Smooth muscle cell (in vitro differentiated cells): Measurements from ENCODE around the gene CIC. TPM values are rescaled to one million over a fixed set of nuclear protein-coding genes. Genes with fewer than 3 reads are reported as not detected.

ENCODE experiments used
- DNase-seq: peaks from one replicate; lab custom pipeline; 2025; ENCODE audit not compliant: unreplicated experiment; lab: John Stamatoyannopoulos, UW
- H2AFZ ChIP-seq: fragments of 200-600 bp; sonication (generic); 2 replicates; pipeline ENCODE4 v1.6.0; 2016; ENCODE audit warnings: antibody characterized with exemption, low read depth, mild to moderate bottlenecking
- H3F3A ChIP-seq: fragments of 200-600 bp; sonication (generic); 2 replicates; pipeline ENCODE4 v1.6.0; 2017; ENCODE audit warnings: antibody characterized with exemption, low read depth
- H3K27ac ChIP-seq: fragments of 200-600 bp; sonication (generic); 2 replicates; pipeline ENCODE4 v1.5.1; 2016; ENCODE audit warnings: low read depth, mild to moderate bottlenecking
- H3K27me3 ChIP-seq: fragments of 200-600 bp; sonication (generic); 2 replicates; pipeline ENCODE4 v1.6.1; 2016; ENCODE audit warnings: low read depth, mild to moderate bottlenecking
- H3K36me3 ChIP-seq: fragments of 200-600 bp; sonication (generic); 2 replicates; pipeline ENCODE4 v1.5.1; 2016; ENCODE audit warnings: low read depth
- H3K4me1 ChIP-seq: fragments of 200-600 bp; sonication (generic); 2 replicates; pipeline ENCODE4 v1.5.1; 2016; ENCODE audit warnings: low read depth
- H3K4me2 ChIP-seq: fragments of 200-600 bp; sonication (generic); 2 replicates; pipeline ENCODE4 v1.6.0; 2016; ENCODE audit warnings: mild to moderate bottlenecking
- H3K4me3 ChIP-seq: fragments of 200-600 bp; sonication (generic); 2 replicates; pipeline ENCODE4 v1.5.1; 2016; ENCODE audit warnings: mild to moderate bottlenecking
- H3K79me2 ChIP-seq: fragments of 200-600 bp; sonication (generic); 2 replicates; pipeline ENCODE4 v1.6.0; 2016; ENCODE audit warnings: low read depth, mild to moderate bottlenecking
- H3K9ac ChIP-seq: fragments of 200-600 bp; sonication (generic); 2 replicates; pipeline ENCODE4 v1.6.0; 2016; ENCODE audit warnings: low read depth
- H3K9me3 ChIP-seq: fragments of 200-600 bp; sonication (generic); replicated peaks from 2 replicates; pipeline ENCODE4 v1.5.1; 2016; ENCODE audit warnings: low read depth
- H4K20me1 ChIP-seq: fragments of 200-600 bp; sonication (generic); 2 replicates; pipeline ENCODE4 v1.6.0; 2016; ENCODE audit warnings: low read depth
- CTCF ChIP-seq: fragments of 200-600 bp; sonication (generic); IDR thresholded peaks from 2 replicates; pipeline ENCODE4 v1.5.1; 2017; ENCODE audit warnings: borderline replicate concordance, mild to moderate bottlenecking, antibody characterized with exemption; ENCODE audit not compliant: insufficient read depth, poor library complexity, severe bottlenecking
- WGBS: methylation state at CpG from one replicate; pipeline ENCODE4 v1.1.7; 2016; ENCODE audit warnings: low lambda C conversion rate; 5-methylcytosine and 5-hydroxymethylcytosine counted together
- polyA plus RNA-seq: library from polyadenylated mRNA; unstranded; fragments of >200 nt; fragmentation: Nextera tagmentation; extraction: Ambion mirVana; gene quantifications from 2 replicates; pipeline ENCODE4 v1.2.1, GENCODE V29; 2016
- total RNA-seq: library from RNA; depleted of rRNA; stranded (reverse); fragments of >200 nt; gene quantifications from 2 replicates; pipeline ENCODE4 v1.2.3, GENCODE V29; 2014

The CIC gene
- total and polyA plus RNA-seq, 2 experiments from 2014 or later = 12.6 to 18.4 TPM

DNA sequence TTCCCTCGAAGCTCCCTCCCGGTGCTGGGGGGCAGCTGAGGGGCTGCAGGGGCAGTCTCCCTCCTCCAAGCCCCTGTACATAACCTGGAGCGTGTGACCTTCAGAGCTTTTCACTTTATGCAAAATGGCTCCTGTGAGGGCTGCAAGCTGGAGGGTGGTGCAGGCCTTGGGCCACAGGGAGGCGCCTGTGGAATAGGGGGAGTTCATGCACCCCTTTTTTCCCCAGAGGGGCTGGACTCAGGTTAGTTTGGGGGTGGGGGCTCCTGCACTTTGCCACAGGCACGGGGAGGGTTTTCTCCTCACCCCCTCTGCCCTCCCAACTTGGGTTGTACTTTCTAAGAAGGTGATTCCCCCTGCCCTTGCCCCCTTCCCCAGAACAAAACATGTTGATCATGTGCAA lies 26.3 kb downstream of the CIC start:
- Histone ChIP-seq H3K36me3 (no peaks in the 10 kb centered on the region), H3K27me3 (no peaks in the 10 kb centered on the region), H3K9me3 (no peaks in the 10 kb centered on the region), H3K4me3 (no peak overlapping the region), H3K4me1 (no peaks in the 10 kb centered on the region), H2AFZ (no peak overlapping the region), H3F3A (peaks cover 12% of the 10 kb centered on the region), H3K9ac (no peak overlapping the region), H4K20me1 (peaks cover 8% of the 10 kb centered on the region), H3K27ac (no peak overlapping the region), H3K79me2 (no peaks in the 10 kb centered on the region), H3K4me2 (no peak overlapping the region)
- WGBS = 89% methylated on average over 5 of the region's 5 CpGs
- TF ChIP-seq CTCF = no peak
- no peak for DNase-seq

DNA sequence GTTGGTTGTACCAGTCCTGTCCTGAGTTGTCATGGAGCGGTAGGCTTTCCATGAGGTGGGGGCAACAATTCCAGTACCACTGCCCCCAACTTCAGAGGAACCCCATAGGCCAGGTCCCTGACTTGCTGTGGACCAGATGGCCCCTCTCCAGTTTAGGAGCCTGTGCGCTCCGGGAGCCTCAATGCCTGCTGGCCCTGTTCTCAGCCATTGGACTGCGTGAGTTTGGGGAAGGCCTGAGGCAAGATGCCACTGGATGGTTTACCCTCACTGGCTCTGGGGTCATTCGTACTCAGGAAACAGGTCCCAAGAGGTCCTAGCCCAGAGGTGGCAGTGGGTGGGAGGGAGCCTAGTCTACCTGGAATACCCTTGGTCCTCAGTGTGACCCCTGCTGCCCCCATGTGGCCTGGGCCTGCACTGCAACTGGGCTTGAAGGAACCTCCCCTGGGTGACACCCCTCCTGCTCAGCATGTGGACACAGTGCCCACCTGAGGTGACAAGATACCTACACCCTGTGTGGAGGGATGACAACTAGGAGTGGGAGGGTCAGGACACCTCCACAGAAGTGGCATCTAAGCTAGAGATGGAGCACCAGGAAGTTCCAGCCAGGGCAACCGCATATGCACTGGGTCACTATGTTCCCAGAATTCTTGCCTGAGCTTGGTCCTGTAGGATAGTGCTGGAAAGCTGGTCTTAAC lies 26.9 kb downstream of the CIC start:
- Histone ChIP-seq H3K4me2 (no peak overlapping the region), H3K9ac (no peak overlapping the region), H3K9me3 (no peaks in the 10 kb centered on the region), H2AFZ (no peak overlapping the region), H4K20me1 (peaks cover 4% of the 10 kb centered on the region), H3K27me3 (no peaks in the 10 kb centered on the region), H3K4me3 (no peak overlapping the region), H3K4me1 (no peaks in the 10 kb centered on the region), H3K27ac (no peak overlapping the region), H3K36me3 (no peaks in the 10 kb centered on the region), H3F3A (peaks cover 12% of the 10 kb centered on the region), H3K79me2 (no peaks in the 10 kb centered on the region)
- peak; percentile 60 for DNase-seq
- WGBS = 78% methylated on average over 6 of the region's 6 CpGs
- TF ChIP-seq CTCF = peak; percentile 84

DNA sequence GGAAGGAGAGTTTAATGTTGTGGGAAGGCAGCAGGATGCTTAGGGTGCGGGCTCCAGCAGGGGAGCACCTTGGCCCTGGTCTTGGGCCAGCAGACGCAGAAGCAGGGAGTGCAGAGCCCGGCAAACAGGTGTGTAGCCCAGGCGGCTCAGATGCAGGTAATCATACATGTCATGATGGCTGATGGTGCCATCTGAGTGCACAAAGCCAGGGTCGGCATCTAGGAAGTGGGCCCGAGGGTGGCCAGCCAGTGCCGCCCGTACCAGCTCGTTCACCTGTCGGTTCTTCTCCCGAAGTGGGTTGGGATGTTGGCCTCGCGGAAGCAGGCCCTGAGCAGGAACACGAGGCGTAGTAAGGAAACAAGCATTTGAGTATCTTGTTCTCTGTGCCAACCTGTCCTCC lies 28.0 kb downstream of the CIC start:
- Histone ChIP-seq H3K79me2 (no peaks in the 10 kb centered on the region), H3K9ac (no peak overlapping the region), H3K27ac (no peak overlapping the region), H3K36me3 (no peaks in the 10 kb centered on the region), H3K4me2 (no peak overlapping the region), H3K4me1 (peaks cover 7% of the 10 kb centered on the region), H4K20me1 (peaks cover 11% of the 10 kb centered on the region), H3K27me3 (no peaks in the 10 kb centered on the region), H3K9me3 (no peaks in the 10 kb centered on the region), H3F3A (peaks cover 12% of the 10 kb centered on the region), H3K4me3 (no peak overlapping the region), H2AFZ (no peak overlapping the region)
- WGBS = 96% methylated on average over 15 of the region's 15 CpGs
- TF ChIP-seq CTCF = no peak
- DNase-seq = no peak

DNA sequence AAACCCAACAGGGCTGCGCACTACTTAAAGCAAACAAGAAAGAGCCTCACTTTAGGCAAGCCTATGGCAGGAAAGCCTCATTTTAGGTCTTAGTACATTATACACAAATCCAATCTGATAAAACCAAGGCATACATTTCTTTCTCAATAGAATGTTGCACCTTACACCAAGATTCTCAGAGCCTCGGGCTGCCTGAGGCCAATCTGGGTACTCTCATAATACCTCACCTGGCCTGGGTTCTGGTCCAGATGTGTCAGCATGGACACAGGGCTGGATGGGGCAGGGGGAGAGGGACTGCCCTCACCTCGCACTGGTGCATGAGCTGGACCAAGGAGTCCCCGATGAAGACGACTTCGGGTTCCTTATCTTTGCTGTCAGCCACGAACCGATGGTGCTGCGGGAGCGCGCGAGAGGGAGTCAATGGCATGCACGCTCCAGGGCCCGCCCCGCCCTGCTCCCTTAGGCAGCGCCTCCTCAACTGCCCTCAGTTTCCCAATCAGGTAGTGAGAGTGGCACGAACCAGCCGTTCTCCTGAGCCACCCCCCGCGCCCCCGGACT lies 32.7 kb downstream of the CIC start, which contains the start of gene PRR19:
TSS of gene PRR19 (plus strand) at position 487 of the 558 bp plus-strand sequence. CDS start 7,453 bp downstream, outside the sequence.
- Histone ChIP-seq H3K79me2 (no peaks in the 10 kb centered on the region), H3F3A (peaks cover under 1% of the 10 kb centered on the region), H2AFZ (no peak within 1 kb of the TSS), H3K36me3 (no peaks in the 10 kb centered on the region), H3K4me2 (peak within 1 kb of the TSS; percentile 89), H3K4me1 (peaks cover 13% of the 10 kb centered on the region), H3K4me3 (peak within 1 kb of the TSS; percentile 66), H3K9ac (no peak within 1 kb of the TSS), H3K9me3 (no peaks in the 10 kb centered on the region), H3K27ac (no peak within 1 kb of the TSS), H4K20me1 (peaks cover 6% of the 10 kb centered on the region), H3K27me3 (no peaks in the 10 kb centered on the region)
- TF ChIP-seq CTCF = no peak
- no peak for DNase-seq
- 8% methylated on average over 21 of the region's 21 CpGs for WGBS
